GM12878 (cell line): ENCODE measurements around the gene STK11. TPM values are rescaled to one million over a fixed set of nuclear protein-coding genes. Genes with fewer than 3 reads are reported as not detected.
A peak's percentile ranks its signal among the peaks of the same experiment; 100 is the strongest.

Experiments
- ATF2 ChIP-seq: IDR thresholded peaks from 2 replicates; pipeline ENCODE4 v1.6.1; 2012; ENCODE audit warnings: low read length, inconsistent platforms
- ATF7 ChIP-seq: fragments of 450-650 bp; IDR thresholded peaks from 2 replicates; pipeline ENCODE4 v1.6.1; 2016; ENCODE audit warnings: low read depth, mild to moderate bottlenecking
- BRCA1 ChIP-seq: IDR thresholded peaks from 2 replicates; pipeline ENCODE4 v1.6.1; 2011; ENCODE audit warnings: low read depth, low read length, improper control_type of control experiment
- CBX5 ChIP-seq: sonication (generic); IDR thresholded peaks from 2 replicates; pipeline ENCODE4 v1.6.1; 2016; ENCODE audit warnings: low read depth, moderate library complexity, mild to moderate bottlenecking, inconsistent platforms
- EP300 ChIP-seq, 2 experiments: fragments of 150-350 bp in 1 of 2; IDR thresholded peaks; 2 replicates each; pipeline ENCODE4 v1.6.1; 2011 to 2012; ENCODE audit warnings: low read depth in 2 of 2, low read length in 2 of 2, borderline replicate concordance in 1 of 2, improper control_type of control experiment in 1 of 2, inconsistent platforms in 1 of 2; ENCODE audit not compliant: control insufficient read depth in 1 of 2
- IKZF2 ChIP-seq, 2 experiments: fragments of 450-650 bp; IDR thresholded peaks; 2 replicates each; pipeline ENCODE4 v1.6.1; 2017; ENCODE audit warnings: mild to moderate bottlenecking in 2 of 2, moderate library complexity in 2 of 2
- JUNB ChIP-seq: IDR thresholded peaks from 2 replicates; pipeline ENCODE4 v1.6.1; 2016; ENCODE audit warnings: antibody characterized with exemption, mild to moderate bottlenecking
- KLF5 ChIP-seq: fragments of 450-650 bp; IDR thresholded peaks from 2 replicates; pipeline ENCODE4 v1.6.1; 2014; ENCODE audit warnings: mild to moderate bottlenecking; ENCODE audit not compliant: partially characterized antibody
- MEF2A ChIP-seq: IDR thresholded peaks from 2 replicates; pipeline ENCODE4 v1.6.1; 2011; ENCODE audit warnings: low read depth, mild to moderate bottlenecking, low read length, moderate library complexity; ENCODE audit not compliant: insufficient read depth
- NFYA ChIP-seq: IDR thresholded peaks from 2 replicates; pipeline ENCODE4 v1.6.1; 2011; ENCODE audit warnings: low read depth, mild to moderate bottlenecking, low read length, improper control_type of control experiment, borderline replicate concordance
- NR2F1 ChIP-seq: fragments of 450-650 bp; conservative IDR thresholded peaks from 2 replicates; pipeline ENCODE4 v1.6.1; 2017; ENCODE audit warnings: mild to moderate bottlenecking
- NRF1 ChIP-seq: conservative IDR thresholded peaks from 2 replicates; pipeline ENCODE4 v1.6.1; 2011; ENCODE audit warnings: mild to moderate bottlenecking, low read depth, low read length, improper control_type of control experiment
- PRDM15 ChIP-seq: fragments of 450-650 bp; formaldehyde crosslinking; IDR thresholded peaks from 2 replicates; pipeline ENCODE4 v1.4.0; 2020; ENCODE audit warnings: mild to moderate bottlenecking, moderate library complexity
- RBBP5 ChIP-seq: fragments of 200-600 bp; sonication (generic); conservative IDR thresholded peaks from 2 replicates; pipeline ENCODE4 v1.6.1; 2016
- WRNIP1 ChIP-seq: IDR thresholded peaks from 2 replicates; pipeline ENCODE4 v1.6.1; 2011; ENCODE audit warnings: low read depth, low read length, improper control_type of control experiment, borderline replicate concordance
- ZBED1 ChIP-seq: IDR thresholded peaks from 2 replicates; pipeline ENCODE4 v1.6.1; 2016; ENCODE audit warnings: borderline replicate concordance
- ZNF384 ChIP-seq: IDR thresholded peaks from 2 replicates; pipeline ENCODE4 v1.6.1; 2012; ENCODE audit warnings: low read depth, mild to moderate bottlenecking, low read length, improper control_type of control experiment, borderline replicate concordance
- ZNF687 ChIP-seq: fragments of 450-650 bp; IDR thresholded peaks from 2 replicates; pipeline ENCODE4 v1.6.1; 2017; ENCODE audit warnings: mild to moderate bottlenecking, moderate library complexity
- ZSCAN29 ChIP-seq: fragments of 450-650 bp; IDR thresholded peaks from 2 replicates; pipeline ENCODE4 v1.6.1; 2017; ENCODE audit warnings: mild to moderate bottlenecking, moderate library complexity
- polyA plus RNA-seq, 11 experiments: library from polyadenylated mRNA; depleted of rRNA in 4 of 11; unstranded in 6 of 11; stranded (reverse) in 5 of 11; fragments of >200 nt; fragmentation: Nextera tagmentation in 4 of 11; fragmentation: Illumina TruSeq in 1 of 11; extraction: Ambion mirVana in 4 of 11; extraction: Trizol in 1 of 11; gene quantifications; 1 replicate in 1 of 11; 2 replicates in 10 of 11; pipeline versions ENCODE4 v1.2.1 to v1.2.3, GENCODE V29; 2011 to 2016; ENCODE audit warnings: inconsistent platforms in 2 of 11, missing spikeins in 2 of 11, low read depth in 1 of 11
- total RNA-seq, 4 experiments: library from RNA; depleted of rRNA in 3 of 4; stranded (reverse); fragments of >200 nt in 3 of 4; fragmentation: Illumina TruSeq in 1 of 4; extraction: Trizol in 1 of 4; gene quantifications; 2 replicates each; pipeline versions ENCODE4 v1.2.1 to v1.2.3, GENCODE V29; 2013 to 2021

The STK11 gene
- total and polyA plus RNA-seq, 10 of the 15 experiments (the other 5 are each of a cell fraction or from before 2014, with no cell fraction given), result 0.33 to 71.0 (median 23.8) TPM

- TF ChIP-seq NR2F1 (peak; percentile 93), ZBED1 (no peak), EP300 (IDR thresholded peaks at IDR 0.05; ENCODE audit: borderline replicate concordance in 1 of 2, control insufficient read depth in 1 of 2, low read depth in 2 of 2, low read length in 2 of 2) (0 out of 4 replicates have a peak, but pooled peaks of 1 of the 2 experiments have one; percentile 4), NFYA (no peak), RBBP5 (no peak), NRF1 (no peak), ATF7 (0 out of 2 replicates have a peak, but pooled peaks have one; percentile 1), CBX5 (no peak), KLF5 (no peak), ZNF687 (no peak), ATF2 (no peak), BRCA1 (no peak), JUNB (no peak), IKZF2 (IDR thresholded peaks at IDR 0.05) (0 out of 4 replicates have a peak, but pooled peaks of 1 of the 2 experiments have one; percentile 1), ZSCAN29 (no peak), PRDM15 (CRISPR knock-in tag) (no peak), WRNIP1 (no peak), ZNF384 (no peak), MEF2A (no peak)
Measured at GRCh38 chr19:1261798-1262622, 56.4 kb downstream of the STK11 start (continued).
